Measurements from ENCODE around the gene VIPAS39. TPM values are rescaled to one million over a fixed set of nuclear protein-coding genes. Genes with fewer than 3 reads are reported as not detected.

The VIPAS39 gene
- total RNA-seq (10 to 100 TPM in 1 of 2 donors, 1 to 10 TPM in 1; 9.8 to 13.9 TPM), polyA plus RNA-seq (1 to 10 TPM; 5.6 to 8.0 TPM)

DNA sequence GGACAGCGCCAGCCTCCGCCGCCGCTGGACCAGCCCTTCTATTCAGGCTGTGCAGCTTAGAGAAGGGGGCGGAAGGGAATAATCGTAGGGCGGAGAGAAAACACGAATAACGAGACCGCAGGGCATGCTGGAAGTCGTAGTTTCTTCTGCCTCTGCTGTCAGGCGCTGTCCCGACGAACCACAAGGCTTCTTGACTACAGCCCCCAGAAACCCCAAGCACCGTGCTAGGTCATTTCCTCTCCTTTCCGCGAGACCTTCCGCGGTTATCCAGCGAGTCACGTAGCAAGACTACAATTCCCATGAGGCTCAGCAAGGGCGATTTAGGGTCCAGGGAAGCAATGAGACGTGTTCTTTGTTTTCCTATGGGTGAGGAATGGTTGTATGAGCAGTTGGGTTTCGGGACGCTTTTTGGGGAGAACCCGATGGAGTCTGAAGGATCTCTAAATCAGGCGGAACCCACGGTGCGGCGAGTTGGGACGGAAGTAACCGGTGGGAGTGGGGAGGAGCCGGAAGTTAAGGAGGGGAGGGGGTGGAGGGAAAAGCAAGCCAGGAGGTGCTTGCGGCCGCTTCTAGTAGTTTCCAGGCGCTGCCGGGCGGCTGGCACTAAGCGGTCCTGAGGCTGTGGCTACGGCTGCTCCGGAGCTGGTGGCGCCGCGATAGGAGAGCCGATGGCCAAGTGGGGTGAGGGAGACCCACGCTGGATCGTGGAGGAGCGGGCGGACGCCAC lies at the start of gene VIPAS39, which contains the start of gene AHSA1:
VIPAS39 (minus strand) TSS at position 80 of the 727 bp plus-strand sequence. CDS start 3,499 bp downstream, outside the sequence.
AHSA1 (plus strand) TSS at position 572 of the 727 bp plus-strand sequence; CDS start at position 669, 97 bp downstream.
- Histone ChIP-seq H3K27me3 (ENCODE audit: control insufficient read depth in 4 of 4, insufficient read depth in 4 of 4, low read length in 3 of 4) (no peaks in the 10 kb centered on the region), H3K36me3 (ENCODE audit: control insufficient read depth in 4 of 4, insufficient read depth in 3 of 4, low read depth in 1 of 4, low read length in 3 of 4) (peaks cover 5 to 33% (median 29%) of the 10 kb centered on the region in 4 donors), H3K4me1 (ENCODE audit: control insufficient read depth in 4 of 4, insufficient read depth in 4 of 4, low read length in 3 of 4) (peaks cover 0 to 30% (median 16%) of the 10 kb centered on the region in 4 donors), H3K4me3 (ENCODE audit: low read depth in 1 of 3, low read length in 3 of 3) (peak within 1 kb of the TSS; percentile 68 to 90 (median 88)), H3K9me3 (ENCODE audit: control insufficient read depth in 4 of 4, low read length in 3 of 4) (no peaks in the 10 kb centered on the region), H3K9ac (ENCODE audit: low read depth in 1 of 2, low read length in 2 of 2) (peak within 1 kb of the TSS; percentile 83 to 99), H3K27ac (ENCODE audit: low read depth in 1 of 2, low read length in 2 of 2) (peak within 1 kb of the TSS; percentile 86 to 99)
- peak; percentile 89 for DNase-seq (ENCODE audit: low spot score)
- TF ChIP-seq GABPA (IDR thresholded peaks at IDR 0.05 in 1 of 2, conservative IDR thresholded peaks at IDR 0.05 in 1 of 2): peak; percentile 90 to 97
- peak; percentile 38 for TF ChIP-seq NR2F2 (IDR thresholded peaks at IDR 0.05)
- no peak for TF ChIP-seq RXRA (IDR thresholded peaks at IDR 0.05)
- peak; percentile 68 for TF ChIP-seq SP1 (IDR thresholded peaks at IDR 0.05)
- peak; percentile 88 for TF ChIP-seq YY1 (IDR thresholded peaks at IDR 0.05)
- peak; percentile 78 for TF ChIP-seq MAX (IDR thresholded peaks at IDR 0.05)
- TF ChIP-seq TAF1 (conservative IDR thresholded peaks at IDR 0.05): peak; percentile 61
- peak; percentile 22 to 47 for TF ChIP-seq RAD21 (IDR thresholded peaks at IDR 0.05)
- TF ChIP-seq EGR1 (IDR thresholded peaks at IDR 0.05; ENCODE audit: low read depth in 2 of 2): peak; percentile 61 to 65
- no peak for TF ChIP-seq ATF3 (IDR thresholded peaks at IDR 0.05)
- TF ChIP-seq ZBTB33 (IDR thresholded peaks at IDR 0.05): peak; percentile 98
- TF ChIP-seq JUND (IDR thresholded peaks at IDR 0.05): peak; percentile 34 to 69
- peak; percentile 9 for TF ChIP-seq FOXA1 (IDR thresholded peaks at IDR 0.05)
- peak; percentile 30 to 33 for TF ChIP-seq HNF4A (conservative IDR thresholded peaks at IDR 0.05)
- no peak for TF ChIP-seq CTCF (IDR thresholded peaks at IDR 0.05; ENCODE audit: low read depth, low read length, missing input control)
- TF ChIP-seq REST (IDR thresholded peaks at IDR 0.05): peak; percentile 89
- TF ChIP-seq HNF4G (IDR thresholded peaks at IDR 0.05): no peak
- TF ChIP-seq FOXA2 (IDR thresholded peaks at IDR 0.05): no peak
- WGBS: under 1% methylated on average over 50 of the region's 50 CpGs
